ENCODE results near the gene NMNAT3.

The NMNAT3 gene

DNA sequence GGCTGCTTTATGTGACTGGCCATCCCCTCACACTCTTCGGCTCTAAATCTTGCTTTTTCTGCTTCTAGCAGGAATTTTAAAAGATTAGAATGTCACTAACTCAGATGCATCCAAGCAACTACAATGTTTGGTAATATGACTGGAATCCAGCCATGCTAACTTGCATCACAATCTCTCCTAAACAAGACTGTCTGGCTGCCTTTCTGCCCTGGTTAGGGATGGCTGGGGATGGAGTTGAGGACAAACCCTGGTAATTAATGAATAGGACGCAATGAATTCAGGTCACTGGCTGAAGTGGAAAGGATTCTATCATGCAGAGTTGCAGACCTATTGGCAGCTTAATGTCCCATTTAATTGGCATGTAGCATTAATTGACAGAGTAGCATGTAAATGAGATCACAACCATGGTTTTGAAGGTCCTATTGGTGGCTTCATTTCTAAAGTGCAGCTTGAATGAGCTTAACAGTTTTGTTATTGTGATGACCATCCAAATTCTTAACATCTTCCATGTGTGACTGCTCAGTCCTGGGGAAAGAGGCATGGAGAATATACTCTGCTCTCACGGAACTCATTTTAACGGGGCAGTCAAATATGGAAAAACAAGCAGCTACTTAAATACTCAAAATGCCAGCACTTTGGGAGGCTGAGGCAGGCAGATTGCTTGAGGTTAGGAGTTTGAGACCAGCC is 21.7 kb downstream of the NMNAT3 start:
- DNase-seq (ENCODE audit: insufficient read length) (no peak), FAIRE-seq (no peak)
- TF ChIP-seq TAF1 (IDR thresholded peaks at IDR 0.05; ENCODE audit: borderline replicate concordance, low read depth, low read length) (no peak), POLR2AphosphoS5 (IDR thresholded peaks at IDR 0.05; ENCODE audit: low read depth, low read length) (no peak), POLR2A (IDR thresholded peaks at IDR 0.05; ENCODE audit: low read depth, low read length) (no peak)

GRCh38 chr3:139654637-139655365 is 23.0 kb downstream of the NMNAT3 start:
- DNase-seq (ENCODE audit: insufficient read length), result no peak
- no peak for FAIRE-seq
- TF ChIP-seq TAF1 (IDR thresholded peaks at IDR 0.05; ENCODE audit: borderline replicate concordance, low read depth, low read length) (no peak), POLR2A (IDR thresholded peaks at IDR 0.05; ENCODE audit: low read depth, low read length) (no peak), POLR2AphosphoS5 (IDR thresholded peaks at IDR 0.05; ENCODE audit: low read depth, low read length) (no peak)

DNA sequence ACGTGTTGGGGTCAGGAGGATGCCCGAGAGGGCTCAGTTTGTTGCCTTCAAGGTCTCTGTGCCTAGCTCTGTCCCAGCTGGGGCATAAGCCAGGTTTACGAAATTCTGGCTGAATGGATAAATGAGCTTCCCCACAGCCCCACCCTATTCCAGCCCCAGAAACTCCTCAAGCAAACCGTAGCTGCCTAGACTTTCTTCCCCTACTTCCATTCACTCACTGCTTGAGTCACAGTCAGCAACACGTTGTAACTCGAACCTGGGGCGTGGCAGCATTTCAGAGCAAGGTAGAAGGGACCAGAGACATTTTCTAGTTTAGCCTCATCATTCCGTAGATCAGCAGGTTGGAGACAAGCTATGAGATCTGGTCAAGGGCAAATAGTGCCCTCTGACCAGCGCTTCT is 24.2 kb downstream of the NMNAT3 start:
- FAIRE-seq (no peak), DNase-seq (ENCODE audit: insufficient read length) (no peak)
- no peak for TF ChIP-seq TAF1 (IDR thresholded peaks at IDR 0.05; ENCODE audit: borderline replicate concordance, low read depth, low read length)
- TF ChIP-seq POLR2AphosphoS5 (IDR thresholded peaks at IDR 0.05; ENCODE audit: low read depth, low read length), result no peak
- no peak for TF ChIP-seq POLR2A (IDR thresholded peaks at IDR 0.05; ENCODE audit: low read depth, low read length)

DNA sequence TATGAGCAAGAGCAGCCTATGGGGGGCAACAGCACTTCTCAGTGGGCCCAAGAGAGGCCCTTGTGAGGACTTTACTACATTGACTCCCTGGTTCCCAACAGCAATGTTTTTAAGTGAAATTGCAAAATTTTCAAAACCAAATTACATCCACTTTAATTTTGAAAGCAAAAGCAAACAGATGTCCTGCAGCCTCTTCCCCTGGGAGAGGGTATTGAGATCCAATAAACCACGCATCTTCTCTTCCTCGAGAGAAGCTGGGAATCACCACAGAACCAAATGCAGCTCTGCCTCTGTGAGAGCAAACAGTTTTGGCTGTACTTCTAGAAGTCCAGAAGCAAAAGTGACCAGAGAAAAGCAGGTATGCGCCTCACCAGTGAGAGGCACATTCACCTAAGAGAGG is 25.2 kb downstream of the NMNAT3 start:
- DNase-seq (ENCODE audit: insufficient read length) (no peak), FAIRE-seq (no peak)
- TF ChIP-seq POLR2AphosphoS5 (IDR thresholded peaks at IDR 0.05; ENCODE audit: low read depth, low read length) (no peak), POLR2A (IDR thresholded peaks at IDR 0.05; ENCODE audit: low read depth, low read length) (no peak), TAF1 (IDR thresholded peaks at IDR 0.05; ENCODE audit: borderline replicate concordance, low read depth, low read length) (no peak)

- FAIRE-seq (no peak), DNase-seq (ENCODE audit: insufficient read length) (no peak)
- TF ChIP-seq POLR2A (IDR thresholded peaks at IDR 0.05; ENCODE audit: low read depth, low read length) (no peak), TAF1 (IDR thresholded peaks at IDR 0.05; ENCODE audit: borderline replicate concordance, low read depth, low read length) (no peak), POLR2AphosphoS5 (IDR thresholded peaks at IDR 0.05; ENCODE audit: low read depth, low read length) (no peak)
Observed at GRCh38 chr3:139647866-139648435, 29.8 kb downstream of the NMNAT3 start.

- no peak for TF ChIP-seq POLR2AphosphoS5 (IDR thresholded peaks at IDR 0.05; ENCODE audit: low read depth, low read length)
- TF ChIP-seq POLR2A (IDR thresholded peaks at IDR 0.05; ENCODE audit: low read depth, low read length), result no peak
- no peak for TF ChIP-seq TAF1 (IDR thresholded peaks at IDR 0.05; ENCODE audit: borderline replicate concordance, low read depth, low read length)
- DNase-seq (ENCODE audit: insufficient read length), result no peak
- FAIRE-seq, result no peak
Observed at GRCh38 chr3:139646512-139646911, 31.3 kb downstream of the NMNAT3 start.

- TF ChIP-seq POLR2A (IDR thresholded peaks at IDR 0.05; ENCODE audit: low read depth, low read length), result no peak
- TF ChIP-seq POLR2AphosphoS5 (IDR thresholded peaks at IDR 0.05; ENCODE audit: low read depth, low read length), result no peak
- no peak for TF ChIP-seq TAF1 (IDR thresholded peaks at IDR 0.05; ENCODE audit: borderline replicate concordance, low read depth, low read length)
- DNase-seq (ENCODE audit: insufficient read length), result no peak
- FAIRE-seq, result no peak
Observed at GRCh38 chr3:139642996-139643395, 34.8 kb downstream of the NMNAT3 start.

GRCh38 chr3:139640456-139640855 is 37.3 kb downstream of the NMNAT3 start:
- DNase-seq (ENCODE audit: insufficient read length) (no peak), FAIRE-seq (no peak)
- TF ChIP-seq POLR2A (IDR thresholded peaks at IDR 0.05; ENCODE audit: low read depth, low read length) (no peak), POLR2AphosphoS5 (IDR thresholded peaks at IDR 0.05; ENCODE audit: low read depth, low read length) (no peak)

DNA sequence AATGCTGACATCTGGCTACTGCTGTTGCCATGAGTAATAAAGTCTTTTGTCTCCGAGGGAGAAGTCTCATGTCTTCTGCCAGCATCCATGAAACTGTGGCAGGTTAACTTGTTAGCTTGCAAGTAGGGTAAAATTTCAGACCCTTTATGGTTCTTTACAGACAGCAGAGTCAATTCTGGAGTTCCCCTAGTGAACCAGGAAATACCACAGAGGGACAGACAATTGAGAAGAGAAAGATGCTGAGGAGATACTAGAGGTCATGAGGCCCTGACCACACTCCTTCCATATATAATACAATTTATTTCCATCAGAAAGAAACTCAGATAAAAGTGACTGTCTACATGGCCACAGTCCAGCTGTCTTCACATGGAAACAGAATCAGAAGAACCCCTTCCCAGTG is 38.1 kb downstream of the NMNAT3 start:
- TF ChIP-seq TAF1 (IDR thresholded peaks at IDR 0.05; ENCODE audit: borderline replicate concordance, low read depth, low read length) (no peak), POLR2AphosphoS5 (IDR thresholded peaks at IDR 0.05; ENCODE audit: low read depth, low read length) (no peak), POLR2A (IDR thresholded peaks at IDR 0.05; ENCODE audit: low read depth, low read length) (no peak)
- FAIRE-seq (no peak), DNase-seq (ENCODE audit: insufficient read length) (no peak)

DNA sequence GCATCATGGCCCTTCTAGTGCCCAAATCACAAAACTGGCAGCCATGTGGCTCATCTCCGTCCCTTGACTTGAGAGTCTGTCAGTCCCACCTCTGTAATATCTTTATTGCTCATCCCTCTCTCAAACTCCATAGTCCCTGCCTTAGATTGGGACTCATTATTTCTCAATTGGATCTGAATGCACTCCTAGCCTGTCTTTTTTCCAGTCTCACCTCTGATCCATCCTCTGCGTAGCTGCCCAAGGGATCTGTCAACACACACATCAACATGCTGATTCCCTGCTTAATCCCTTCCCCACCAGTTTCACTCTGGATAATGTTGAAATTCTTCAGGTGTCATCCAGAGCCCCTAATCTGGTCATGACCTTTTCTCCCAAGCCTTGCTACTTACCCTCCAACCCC is 39.3 kb downstream of the NMNAT3 start:
- TF ChIP-seq POLR2AphosphoS5 (IDR thresholded peaks at IDR 0.05; ENCODE audit: low read depth, low read length) (no peak), TAF1 (IDR thresholded peaks at IDR 0.05; ENCODE audit: borderline replicate concordance, low read depth, low read length) (no peak), POLR2A (IDR thresholded peaks at IDR 0.05; ENCODE audit: low read depth, low read length) (no peak)
- FAIRE-seq (no peak), DNase-seq (ENCODE audit: insufficient read length) (no peak)

DNA sequence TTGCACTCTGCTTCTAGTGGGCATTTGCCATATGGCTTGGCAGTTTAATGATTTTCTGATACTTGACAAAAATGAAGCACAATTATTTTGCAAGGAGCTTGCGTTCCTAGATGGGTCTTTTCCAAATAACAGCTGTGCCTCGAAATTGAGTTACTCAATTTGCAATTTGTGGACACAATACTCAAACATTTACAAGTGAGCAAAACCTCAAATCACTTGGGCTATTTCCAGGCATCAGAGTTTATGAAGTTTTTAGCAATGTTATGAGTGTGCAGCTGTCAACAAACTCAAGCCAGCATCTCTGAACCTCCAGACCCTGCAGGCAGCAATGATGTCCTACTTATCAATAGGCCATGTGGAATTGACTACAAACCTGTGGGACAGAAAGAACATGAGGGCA is 41.3 kb downstream of the NMNAT3 start:
- TF ChIP-seq TAF1 (IDR thresholded peaks at IDR 0.05; ENCODE audit: borderline replicate concordance, low read depth, low read length) (no peak), POLR2A (IDR thresholded peaks at IDR 0.05; ENCODE audit: low read depth, low read length) (no peak), POLR2AphosphoS5 (IDR thresholded peaks at IDR 0.05; ENCODE audit: low read depth, low read length) (no peak)
- FAIRE-seq (no peak), DNase-seq (ENCODE audit: insufficient read length) (no peak)
